HEK293 (cell line): Measurements from ENCODE around the gene ZNF613.

Experiments used
- HOXD13 ChIP-seq: sonication (generic); formaldehyde crosslinking; IDR thresholded peaks from 2 replicates; pipeline ENCODE4 v1.8.0; 2022; ENCODE audit warnings: missing genetic modification reagents, borderline replicate concordance
- KLF8 ChIP-seq: fragments of 450-650 bp; formaldehyde crosslinking; IDR thresholded peaks from 2 replicates; pipeline ENCODE4 v1.5.1; 2016; ENCODE audit warnings: missing biosample characterization, missing genetic modification characterization
- REST ChIP-seq: fragments of 450-650 bp; formaldehyde crosslinking; IDR thresholded peaks from 2 replicates; pipeline ENCODE4 v1.5.1; 2016; ENCODE audit warnings: missing biosample characterization, missing genetic modification characterization
- SP7 ChIP-seq: fragments of 450-650 bp; formaldehyde crosslinking; IDR thresholded peaks from 2 replicates; pipeline ENCODE4 v1.5.1; 2016; ENCODE audit warnings: missing biosample characterization, missing genetic modification characterization
- ZBTB11 ChIP-seq: fragments of 450-650 bp; formaldehyde crosslinking; conservative IDR thresholded peaks from 2 replicates; pipeline ENCODE4 v1.5.1; 2016; ENCODE audit warnings: low read depth, missing biosample characterization, missing genetic modification characterization
- ZBTB17 ChIP-seq: fragments of 450-650 bp; formaldehyde crosslinking; IDR thresholded peaks from 2 replicates; pipeline ENCODE4 v1.5.1; 2016; ENCODE audit warnings: missing biosample characterization, missing genetic modification characterization
- ZBTB26 ChIP-seq: fragments of 450-650 bp; formaldehyde crosslinking; optimal IDR thresholded peaks from 2 replicates; pipeline ENCODE3; 2016; ENCODE audit warnings: missing biosample characterization, mild to moderate bottlenecking, missing genetic modification characterization
- ZBTB7A ChIP-seq: fragments of 450-650 bp; formaldehyde crosslinking; IDR thresholded peaks from 2 replicates; pipeline ENCODE4 v1.5.1; 2016; ENCODE audit warnings: low read depth, missing biosample characterization, missing genetic modification characterization
- ZNF121 ChIP-seq: fragments of 450-650 bp; formaldehyde crosslinking; IDR thresholded peaks from 2 replicates; pipeline ENCODE4 v1.5.1; 2016; ENCODE audit warnings: missing biosample characterization, missing genetic modification characterization
- ZNF155 ChIP-seq: fragments of 450-650 bp; formaldehyde crosslinking; IDR thresholded peaks from 2 replicates; pipeline ENCODE4 v1.5.1; 2016; ENCODE audit warnings: missing biosample characterization, missing genetic modification characterization
- ZNF18 ChIP-seq: fragments of 450-650 bp; formaldehyde crosslinking; IDR thresholded peaks from 2 replicates; pipeline ENCODE4 v1.5.1; 2016; ENCODE audit warnings: missing biosample characterization, missing genetic modification characterization
- ZNF19 ChIP-seq: fragments of 450-650 bp; formaldehyde crosslinking; IDR thresholded peaks from 2 replicates; pipeline ENCODE4; 2016; ENCODE audit warnings: missing biosample characterization, missing genetic modification characterization, low read depth
- ZNF23 ChIP-seq: fragments of 450-650 bp; formaldehyde crosslinking; IDR thresholded peaks from 2 replicates; pipeline ENCODE4 v1.5.1; 2016; ENCODE audit warnings: missing biosample characterization, missing genetic modification characterization, borderline replicate concordance
- ZNF26 ChIP-seq: fragments of 450-650 bp; formaldehyde crosslinking; IDR thresholded peaks from 2 replicates; pipeline ENCODE4 v1.5.1; 2016; ENCODE audit warnings: missing biosample characterization, missing genetic modification characterization
- ZNF335 ChIP-seq: fragments of 450-650 bp; formaldehyde crosslinking; conservative IDR thresholded peaks from 2 replicates; pipeline ENCODE4 v1.5.1; 2016; ENCODE audit warnings: missing biosample characterization, missing genetic modification characterization
- ZNF416 ChIP-seq: fragments of 450-650 bp; formaldehyde crosslinking; IDR thresholded peaks from 2 replicates; pipeline ENCODE4 v1.5.1; 2016; ENCODE audit warnings: missing biosample characterization, missing genetic modification characterization
- ZNF514 ChIP-seq: fragments of 450-650 bp; formaldehyde crosslinking; IDR thresholded peaks from 2 replicates; pipeline ENCODE4 v1.5.1; 2016; ENCODE audit warnings: missing biosample characterization, missing genetic modification characterization
- ZNF544 ChIP-seq: fragments of 450-650 bp; formaldehyde crosslinking; IDR thresholded peaks from 2 replicates; pipeline ENCODE4 v1.5.0; 2017; ENCODE audit warnings: missing biosample characterization, missing genetic modification characterization
- ZNF585B ChIP-seq: fragments of 450-650 bp; formaldehyde crosslinking; IDR thresholded peaks from 2 replicates; pipeline ENCODE4 v1.5.1; 2016; ENCODE audit warnings: missing biosample characterization, missing genetic modification characterization
- ZNF596 ChIP-seq: fragments of 450-650 bp; IDR thresholded peaks from 2 replicates; pipeline ENCODE4 v1.5.0; 2018; ENCODE audit warnings: missing biosample characterization, mild to moderate bottlenecking, missing genetic modification characterization, moderate library complexity
- ZNF677 ChIP-seq: fragments of 450-650 bp; IDR thresholded peaks from 2 replicates; pipeline ENCODE4 v1.5.0; 2018; ENCODE audit warnings: missing biosample characterization, mild to moderate bottlenecking, missing genetic modification characterization, moderate library complexity
- ZNF777 ChIP-seq: fragments of 450-650 bp; formaldehyde crosslinking; IDR thresholded peaks from 2 replicates; pipeline ENCODE4 v1.5.1; 2017; ENCODE audit warnings: missing biosample characterization, missing genetic modification characterization, borderline replicate concordance
- ZNF843 ChIP-seq: fragments of 450-650 bp; formaldehyde crosslinking; IDR thresholded peaks from 2 replicates; pipeline ENCODE4 v1.5.1; 2016; ENCODE audit warnings: missing biosample characterization, missing genetic modification characterization

The ZNF613 gene

GRCh38 chr19:51904331-51905165, 22.7 kb upstream of the ZNF613 start, which contains the start of gene ZNF649 (continued):
- TF ChIP-seq ZBTB11: peak; percentile 57
- TF ChIP-seq ZBTB26: peak; percentile 37
- no peak for TF ChIP-seq ZNF121 (tag by site-specific recombination)
- TF ChIP-seq ZNF677 (tag by site-specific recombination): no peak
- TF ChIP-seq REST (tag by site-specific recombination): peak; percentile 37; the same call in 1 of the 2 replicates
- no peak for TF ChIP-seq ZNF514 (tag by site-specific recombination)
- TF ChIP-seq ZNF777 (tag by site-specific recombination): no peak; the same call in 1 of the 2 replicates
- TF ChIP-seq ZBTB17 (tag by site-specific recombination): peak; percentile 55; the same call in 1 of the 2 replicates
- TF ChIP-seq ZNF18 (tag by site-specific recombination): no peak
- TF ChIP-seq KLF8 (tag by site-specific recombination): peak; percentile 27; the same call in 1 of the 2 replicates
- TF ChIP-seq SP7: peak; percentile 46
- no peak for TF ChIP-seq ZBTB7A (tag by site-specific recombination)
- no peak for TF ChIP-seq ZNF23
- no peak for TF ChIP-seq ZNF544 (tag by site-specific recombination)
- no peak for TF ChIP-seq ZNF416
- TF ChIP-seq ZNF335 (tag by site-specific recombination): peak; percentile 98
- TF ChIP-seq ZNF596 (tag by site-specific recombination): no peak
- no peak for TF ChIP-seq ZNF26 (tag by site-specific recombination)
- no peak for TF ChIP-seq ZNF155 (tag by site-specific recombination)
- TF ChIP-seq ZNF585B (tag by site-specific recombination): no peak
- no peak for TF ChIP-seq ZNF19 (tag by site-specific recombination)
- TF ChIP-seq HOXD13 (CRISPR knock-in tag): 0 out of 2 replicates have a peak, but pooled peaks have one; percentile 37
- no peak for TF ChIP-seq ZNF843
